ENCODE results near the gene MCAT.
"Not testable (repeated sequence)": the region's sequence is repeated elsewhere in the genome, so short reads cannot be mapped to it uniquely, and the experiment has no call there.

MCAT gene

DNA sequence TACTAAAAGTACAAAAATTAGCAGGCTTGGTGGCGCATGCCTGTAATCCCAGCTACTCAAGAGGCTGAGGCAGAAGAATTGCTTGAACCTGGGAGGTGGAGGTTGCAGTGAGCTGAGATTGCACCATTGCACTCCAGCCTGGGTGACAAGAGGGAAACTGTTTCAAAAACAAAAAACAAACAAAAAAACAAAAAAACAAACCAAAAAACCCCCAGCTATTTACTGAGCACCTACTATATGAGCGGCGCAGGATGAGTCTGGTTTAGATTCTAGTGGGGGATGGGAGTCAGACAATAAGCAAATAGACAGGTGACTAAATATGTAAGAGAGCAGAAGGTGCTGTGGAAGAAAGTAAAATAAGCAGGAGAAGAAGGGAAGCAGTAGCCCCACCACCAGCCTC is 38.2 kb downstream of the MCAT start:
- DNase-seq; in situ Hi-C loops (cut with HindIII; ENCODE audit: low pct_ligation_motif_present, low pct_unique_long_range_greater_than_20kb, low sequenced_read_pairs): not testable (repeated sequence)

DNA sequence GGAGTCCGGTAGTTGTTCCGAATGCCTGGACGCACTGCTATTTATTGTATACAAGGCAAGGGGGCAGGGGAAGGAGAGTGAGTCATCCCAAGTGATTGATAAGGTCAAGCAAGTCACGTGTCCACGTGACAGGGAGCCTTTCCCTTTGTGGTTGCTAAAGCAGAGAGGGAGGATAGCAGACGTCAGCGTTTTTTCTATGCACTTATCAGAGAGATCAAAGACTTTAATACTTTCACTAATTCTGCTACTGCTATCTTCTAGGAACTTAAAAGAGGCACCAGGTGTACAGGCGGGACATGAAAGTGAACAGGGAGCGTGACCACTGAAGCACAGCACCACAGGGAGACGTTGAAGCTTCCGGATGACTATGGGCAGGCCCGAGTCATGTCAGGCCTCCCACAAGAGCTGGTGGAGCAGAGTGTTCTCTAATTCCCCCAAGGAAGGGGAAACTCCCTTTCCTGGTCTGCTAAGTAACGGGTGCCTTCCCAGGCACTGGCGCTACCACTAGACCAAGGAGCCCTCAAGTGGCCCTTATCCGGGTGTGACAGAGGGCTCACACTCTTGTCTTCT is 39.1 kb downstream of the MCAT start:
- in situ Hi-C loops (cut with HindIII; ENCODE audit: low pct_ligation_motif_present, low pct_unique_long_range_greater_than_20kb, low sequenced_read_pairs); DNase-seq: not testable (repeated sequence)

DNA sequence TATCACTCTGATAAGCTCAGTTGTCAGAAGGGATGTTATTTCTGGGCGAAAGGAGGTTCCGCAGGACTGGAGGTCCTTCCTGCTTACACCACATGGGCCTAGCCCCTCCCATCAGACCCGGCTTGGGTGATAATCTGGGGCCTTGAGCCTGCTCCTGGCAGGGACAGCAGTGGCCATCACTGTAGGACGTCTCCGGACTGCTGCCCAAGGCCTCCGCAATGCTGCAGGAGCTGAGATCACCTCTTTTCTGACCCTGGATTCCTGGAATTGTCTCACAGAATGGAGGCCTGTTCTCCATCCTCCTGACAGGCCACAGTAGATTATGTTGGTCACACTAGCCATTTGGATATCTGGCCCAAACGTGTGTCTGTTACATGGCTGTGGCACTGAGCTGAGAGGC is 41.9 kb downstream of the MCAT start:
- in situ Hi-C loops (cut with HindIII; ENCODE audit: low pct_ligation_motif_present, low pct_unique_long_range_greater_than_20kb, low sequenced_read_pairs): no loop called here
- no peak for DNase-seq

DNA sequence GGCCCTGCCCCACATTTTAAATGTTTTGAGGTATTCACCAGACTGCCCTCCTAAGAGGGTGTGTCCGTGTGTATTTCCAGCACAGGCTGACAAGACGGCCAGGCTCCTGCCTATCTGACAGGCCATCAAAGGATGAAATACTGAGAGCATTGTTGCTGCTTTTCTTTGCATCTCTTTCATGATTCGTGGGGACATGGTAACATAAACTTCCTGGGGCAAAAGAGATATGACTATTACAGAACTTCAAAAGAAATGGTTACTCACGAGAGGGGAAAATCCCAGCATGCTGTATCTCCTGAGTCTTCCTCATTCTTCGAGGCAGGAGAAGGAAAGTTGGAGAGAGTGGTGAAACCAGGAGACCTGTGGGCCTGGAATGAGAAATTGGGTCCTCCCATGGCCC is 43.0 kb downstream of the MCAT start:
- in situ Hi-C loops (cut with HindIII; ENCODE audit: low pct_ligation_motif_present, low pct_unique_long_range_greater_than_20kb, low sequenced_read_pairs): no loop called here
- DNase-seq: no peak

DNA sequence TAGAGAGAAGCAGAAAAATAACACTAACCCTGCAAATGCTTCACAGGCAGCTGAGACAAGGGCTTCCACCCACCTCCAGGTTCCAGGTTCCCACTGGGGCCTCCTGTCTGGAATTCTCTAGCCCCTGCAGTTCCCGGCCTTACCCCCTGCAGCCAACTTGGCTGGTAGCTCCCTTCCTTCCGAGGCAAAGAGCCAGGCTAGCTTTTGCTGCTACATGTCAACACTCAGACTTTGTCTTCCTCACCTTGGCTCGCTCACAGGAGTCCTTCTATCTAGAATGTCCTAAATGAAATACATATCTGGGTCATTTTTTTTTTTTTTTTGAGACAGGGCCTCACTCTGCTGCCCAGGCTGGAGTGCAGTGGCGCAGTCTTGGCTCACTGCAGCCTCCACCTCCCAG is 44.1 kb downstream of the MCAT start:
- in situ Hi-C loops (cut with HindIII; ENCODE audit: low pct_ligation_motif_present, low pct_unique_long_range_greater_than_20kb, low sequenced_read_pairs): no loop called here
- no peak for DNase-seq

DNA sequence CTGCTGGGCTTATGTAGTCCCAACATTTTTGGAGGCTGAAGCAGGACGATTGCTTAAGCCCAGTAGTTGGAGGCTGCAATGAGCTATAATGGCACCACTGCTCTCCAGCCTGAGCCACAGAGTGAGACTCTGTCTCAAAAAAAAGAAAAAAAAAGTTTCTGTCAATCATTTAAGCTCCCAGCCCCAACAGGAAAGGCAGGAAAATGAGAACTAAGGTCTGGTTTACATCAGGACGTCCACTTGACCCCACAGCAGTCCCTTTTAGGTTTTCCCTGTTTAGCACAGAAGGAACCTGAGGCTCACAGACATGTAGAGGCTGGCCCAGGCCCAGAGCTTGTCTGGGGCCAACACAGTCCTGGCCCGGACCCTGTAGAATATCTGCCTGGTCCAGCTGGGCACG is 44.8 kb downstream of the MCAT start:
- DNase-seq: no peak
- in situ Hi-C loops (cut with HindIII; ENCODE audit: low pct_ligation_motif_present, low pct_unique_long_range_greater_than_20kb, low sequenced_read_pairs): no loop called here

DNA sequence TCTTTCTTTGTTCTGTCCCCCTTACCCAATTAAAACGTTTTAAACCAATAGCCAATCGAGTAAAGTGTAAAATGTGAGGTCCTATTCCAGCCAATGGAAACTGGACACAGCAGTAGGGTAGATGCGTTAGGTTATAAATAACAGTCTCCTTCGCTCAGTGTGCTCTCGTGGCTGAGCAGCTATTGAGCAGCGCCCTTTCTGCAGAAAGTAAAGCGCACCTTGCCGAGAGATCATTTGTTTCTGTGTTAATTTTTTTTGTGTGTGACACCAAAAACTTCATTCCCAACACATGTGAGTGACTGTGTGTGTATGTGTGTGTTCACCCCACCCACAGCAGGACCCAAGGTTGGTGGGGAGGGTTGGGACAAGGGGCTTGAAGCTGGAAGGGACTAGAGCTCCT is 46.8 kb downstream of the MCAT start:
- in situ Hi-C loops (cut with HindIII; ENCODE audit: low pct_ligation_motif_present, low pct_unique_long_range_greater_than_20kb, low sequenced_read_pairs): no loop called here
- no peak for DNase-seq

DNA sequence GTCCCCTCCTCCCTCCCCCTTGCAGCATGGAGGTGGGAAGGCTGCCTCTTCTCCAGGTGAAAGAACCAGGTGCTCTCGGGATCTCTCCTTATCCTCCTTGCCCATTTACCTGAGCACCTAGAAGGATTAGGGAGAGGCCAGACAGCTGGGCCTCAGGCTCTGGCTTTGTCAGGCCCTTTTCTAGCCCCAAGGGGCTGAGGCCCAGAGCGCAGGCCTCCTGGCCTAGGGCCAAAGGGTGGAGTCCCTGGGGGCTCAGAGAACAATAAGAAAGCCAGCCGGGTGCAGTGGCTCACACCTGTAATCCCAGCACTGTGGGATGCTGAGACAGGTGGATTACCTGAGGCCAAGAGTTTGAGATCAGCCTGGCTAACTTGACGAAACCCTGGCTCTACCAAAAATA is 48.6 kb downstream of the MCAT start:
- DNase-seq: no peak
- in situ Hi-C loops (cut with HindIII; ENCODE audit: low pct_ligation_motif_present, low pct_unique_long_range_greater_than_20kb, low sequenced_read_pairs): no loop called here

DNA sequence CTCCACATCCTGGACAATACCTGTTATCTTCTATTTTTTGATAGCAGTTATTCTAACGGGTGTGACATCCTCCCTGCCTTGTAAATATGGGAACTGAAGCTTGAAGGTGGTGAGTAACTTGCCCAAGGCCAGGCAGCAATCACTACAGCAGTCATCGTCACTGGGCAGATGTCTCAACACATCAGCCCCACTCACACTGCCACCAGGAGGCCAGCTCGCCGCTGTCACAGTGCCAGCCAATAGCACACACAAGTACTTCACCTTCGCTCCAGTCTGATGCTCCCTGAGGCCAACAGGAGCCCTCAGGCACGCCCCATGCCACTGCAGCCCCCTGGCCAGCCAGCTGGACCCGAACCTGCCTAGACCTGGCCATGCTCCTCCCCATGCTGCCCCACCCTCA is 49.1 kb downstream of the MCAT start:
- in situ Hi-C loops (cut with HindIII; ENCODE audit: low pct_ligation_motif_present, low pct_unique_long_range_greater_than_20kb, low sequenced_read_pairs): no loop called here
- no peak for DNase-seq

DNA sequence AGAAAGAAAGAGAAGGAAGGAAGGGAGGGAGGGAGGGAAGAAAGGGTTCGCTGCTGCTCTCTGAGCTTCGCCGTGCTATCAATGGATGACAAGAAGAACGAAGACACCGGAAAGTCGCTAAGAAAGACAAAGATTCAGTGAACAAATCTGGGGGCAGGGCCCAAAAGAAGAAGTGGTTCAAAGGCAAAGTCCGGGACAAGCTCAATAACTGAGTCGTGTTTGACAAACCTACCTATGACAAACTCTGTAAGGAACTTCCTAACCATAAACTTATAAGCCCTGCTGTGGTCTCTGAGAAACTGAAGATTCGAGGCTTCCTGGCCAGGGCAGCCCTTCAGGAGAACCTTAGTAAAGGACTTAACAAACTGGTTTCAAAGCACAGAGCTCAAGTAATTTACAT is 51.1 kb downstream of the MCAT start:
- DNase-seq: no peak
- in situ Hi-C loops (cut with HindIII; ENCODE audit: low pct_ligation_motif_present, low pct_unique_long_range_greater_than_20kb, low sequenced_read_pairs): no loop called here

DNA sequence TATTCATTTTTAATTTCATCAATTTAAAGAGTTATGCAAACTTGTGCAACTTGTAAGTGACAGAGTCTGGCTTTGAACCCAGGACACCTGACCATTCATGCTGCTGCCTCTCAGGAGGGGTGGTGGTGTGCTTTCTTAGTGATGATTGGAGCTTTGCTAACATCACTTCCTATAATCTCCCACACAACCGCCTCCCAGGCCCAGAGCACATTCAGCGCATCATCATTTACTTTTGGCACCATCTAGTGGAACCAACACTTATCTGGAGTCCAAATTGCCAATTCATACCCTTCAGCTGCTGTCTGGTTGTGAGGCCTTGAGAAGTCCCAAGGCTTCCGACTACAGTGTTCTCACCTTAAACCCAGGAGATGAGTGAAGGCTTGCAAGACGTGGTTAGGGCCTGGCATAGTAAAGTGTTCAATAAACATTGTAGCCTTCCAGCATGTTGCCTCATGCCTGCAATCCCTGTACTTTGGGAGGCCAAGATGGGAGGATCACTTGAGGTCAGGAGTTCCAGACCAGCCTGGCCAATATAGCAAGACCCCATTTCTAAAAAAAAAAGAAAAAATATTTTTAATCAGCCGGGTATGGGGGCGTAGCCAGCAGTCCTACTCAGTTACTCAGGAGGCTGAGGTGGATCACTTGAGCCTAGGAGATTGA is 52.9 kb downstream of the MCAT start:
- in situ Hi-C loops (cut with HindIII; ENCODE audit: low pct_ligation_motif_present, low pct_unique_long_range_greater_than_20kb, low sequenced_read_pairs): no loop called here
- DNase-seq: peak; percentile 86

DNA sequence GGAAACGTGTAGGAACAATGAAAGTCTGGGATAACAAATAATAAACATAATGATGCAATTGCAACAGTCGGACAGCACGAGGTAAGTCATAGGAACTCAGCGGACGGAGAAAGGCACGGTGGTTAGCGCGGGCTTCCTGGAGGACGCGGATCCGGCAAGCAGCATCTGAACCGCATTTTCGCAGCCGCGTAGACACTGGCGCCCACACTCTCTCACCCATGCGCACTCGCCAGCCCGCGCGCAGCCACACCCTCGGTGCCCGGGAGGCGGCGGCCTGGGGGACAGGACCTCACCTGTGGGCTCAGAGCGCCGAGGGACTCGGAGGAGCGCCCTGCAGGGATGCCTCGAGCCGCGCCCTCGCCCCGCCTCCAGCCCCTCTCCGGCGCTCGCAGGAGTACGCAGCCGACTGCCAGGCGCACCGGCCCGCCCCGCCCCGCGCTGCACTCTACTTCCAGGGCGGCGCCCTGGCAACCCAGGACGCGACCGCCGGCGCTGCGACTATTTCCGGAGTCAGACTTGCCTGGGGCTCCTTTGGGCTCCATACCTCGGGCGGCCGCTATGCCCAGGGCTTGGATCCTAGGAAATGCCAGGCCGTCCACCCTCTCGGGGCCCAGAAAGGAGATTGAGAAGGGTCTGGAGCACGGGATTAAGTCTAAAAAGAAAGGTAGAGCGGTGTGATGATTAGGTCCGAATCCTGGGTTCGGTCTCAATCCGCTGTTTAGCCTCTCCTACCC is 54.0 kb downstream of the MCAT start, which contains the start of gene TTLL1:
Gene TTLL1, minus strand, starts transcription at position 408 of the 734 bp plus-strand sequence. CDS start 13,805 bp downstream, outside the sequence.
- peak; percentile 82 for DNase-seq
- in situ Hi-C loops (cut with HindIII; ENCODE audit: low pct_ligation_motif_present, low pct_unique_long_range_greater_than_20kb, low sequenced_read_pairs): no loop called here

DNA sequence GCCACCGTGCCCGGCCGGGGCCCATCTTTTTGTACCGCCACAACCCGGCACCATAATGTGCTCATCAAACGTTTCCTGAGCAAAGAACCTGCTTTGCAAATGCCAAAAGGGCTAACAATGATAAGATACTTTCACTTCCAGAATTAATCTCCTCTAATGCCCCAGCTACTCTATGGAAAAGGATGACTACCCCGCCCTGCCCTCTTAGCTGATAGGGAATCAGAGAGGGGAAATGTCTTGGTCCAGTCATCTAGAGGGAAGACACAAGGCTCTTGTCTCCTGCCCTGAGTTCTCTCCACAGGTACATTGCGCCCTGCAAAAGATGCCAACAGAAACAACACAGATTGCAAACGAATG is 54.6 kb downstream of the MCAT start:
- in situ Hi-C loops (cut with HindIII; ENCODE audit: low pct_ligation_motif_present, low pct_unique_long_range_greater_than_20kb, low sequenced_read_pairs): no loop called here
- no peak for DNase-seq

DNA sequence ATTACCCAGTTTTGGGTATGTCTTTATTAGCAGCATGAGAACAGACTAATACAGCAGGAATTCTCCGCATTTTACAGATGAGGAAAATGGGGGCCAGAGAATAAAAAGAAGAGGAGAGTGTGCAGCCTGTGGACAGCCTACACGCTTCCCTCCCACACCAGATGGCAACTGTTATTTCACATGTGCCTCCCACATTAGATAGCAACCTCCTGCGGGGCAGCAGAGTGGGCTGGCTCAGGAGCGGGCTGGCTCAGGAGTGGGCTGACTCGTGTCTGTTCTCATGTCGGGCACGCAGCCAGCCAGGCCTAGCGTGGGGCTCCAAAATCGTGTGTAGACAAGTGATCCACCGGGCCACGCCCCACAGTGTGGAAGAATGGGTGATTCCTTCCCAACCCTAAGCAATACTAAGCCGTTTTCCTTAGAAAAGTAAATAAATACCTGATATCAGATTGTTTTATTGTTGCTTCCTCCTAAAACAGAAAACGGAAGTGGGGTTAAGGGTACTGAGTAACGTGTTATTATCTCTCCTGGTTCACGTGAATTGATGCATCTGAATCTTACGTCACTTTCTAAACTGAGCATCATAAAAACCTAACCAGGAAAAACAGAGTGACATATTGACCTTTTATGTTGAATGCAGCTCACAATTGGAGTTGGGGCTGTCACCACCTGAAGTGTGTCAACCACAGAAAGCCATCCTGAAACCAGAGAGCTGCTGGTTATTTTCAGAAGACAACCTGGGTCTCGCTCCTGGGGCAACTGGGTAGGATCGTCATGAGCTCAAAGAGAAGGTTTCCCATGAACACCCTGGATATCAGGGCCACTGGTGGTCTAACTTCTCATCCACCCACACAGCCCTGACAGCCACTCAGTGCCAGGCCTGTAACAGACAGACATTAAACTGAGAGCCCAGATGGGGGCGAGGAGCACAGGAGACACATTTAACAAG is 57.3 kb downstream of the MCAT start:
- in situ Hi-C loops (cut with HindIII; ENCODE audit: low pct_ligation_motif_present, low pct_unique_long_range_greater_than_20kb, low sequenced_read_pairs): no loop called here
- DNase-seq: no peak
